Retina (tissue), 1 donor: Measurements from ENCODE around the gene ZNF45.
"Not testable (repeated sequence)": the region's sequence is repeated elsewhere in the genome, so short reads cannot be mapped to it uniquely, and the experiment has no call there.

ENCODE experiments used
- DNase-seq: peaks from one replicate; pipeline ENCODE4 v3.0.0-alpha.2; 2016

ZNF45 gene

GRCh38 chr19:43934985-43935708 is at the start of gene ZNF45:
Gene ZNF45 (minus strand): TSS chr19:43935282. CDS start chr19:43922185, 13,097 bp downstream.
- peak; percentile 98 for DNase-seq

GRCh38 chr19:43984687-43985000 is 49.6 kb upstream of the ZNF45 start:
- DNase-seq = no peak

GRCh38 chr19:43983912-43984686 is 49.0 kb upstream of the ZNF45 start, which contains the start of gene ZNF155:
Gene ZNF155 (plus strand): TSS chr19:43984188. CDS start chr19:43988544, 4,356 bp downstream.
- DNase-seq = peak; percentile 94

GRCh38 chr19:43983544-43983911 is 48.4 kb upstream of the ZNF45 start:
- no peak for DNase-seq

GRCh38 chr19:43976732-43977131 is 41.6 kb upstream of the ZNF45 start:
- DNase-seq = no peak

- no peak for DNase-seq
Measured at GRCh38 chr19:43966079-43966694, 31.1 kb upstream of the ZNF45 start.

GRCh38 chr19:43960411-43960810 is 25.3 kb upstream of the ZNF45 start:
- DNase-seq = no peak

- DNase-seq = no peak
Measured at GRCh38 chr19:43957891-43958290, 22.8 kb upstream of the ZNF45 start.

GRCh38 chr19:43956827-43957226 is 21.7 kb upstream of the ZNF45 start:
- no peak for DNase-seq

- DNase-seq = peak; percentile 96
Measured at GRCh38 chr19:43950834-43951645, 16.0 kb upstream of the ZNF45 start, which contains the start of gene ZNF221. Gene ZNF221 (plus strand): TSS chr19:43951228. CDS start chr19:43962727, 11,499 bp downstream.

GRCh38 chr19:43949803-43950202 is 14.7 kb upstream of the ZNF45 start:
- DNase-seq = not testable (repeated sequence)

GRCh38 chr19:43947412-43947811 is 12.3 kb upstream of the ZNF45 start:
- DNase-seq = not testable (repeated sequence)

GRCh38 chr19:43941209-43941608 is 6.1 kb upstream of the ZNF45 start:
- DNase-seq = no peak

- DNase-seq = no peak
Measured at GRCh38 chr19:43940719-43941118, 5.6 kb upstream of the ZNF45 start.

- no peak for DNase-seq
Measured at GRCh38 chr19:43939557-43940260, 4.6 kb upstream of the ZNF45 start.

GRCh38 chr19:43936188-43936587 is 1.1 kb upstream of the ZNF45 start:
- DNase-seq = no peak

- DNase-seq = no peak
Measured at GRCh38 chr19:43934055-43934984, 762 bp downstream of the ZNF45 start.

- no peak for DNase-seq
Measured at GRCh38 chr19:43928820-43929219, 6.3 kb downstream of the ZNF45 start.

GRCh38 chr19:43923875-43924274 is 11.2 kb downstream of the ZNF45 start:
- no peak for DNase-seq

- DNase-seq = no peak
Measured at GRCh38 chr19:43914051-43914450, 21.0 kb downstream of the ZNF45 start.

- no peak for DNase-seq
Measured at GRCh38 chr19:43913383-43913782, 21.7 kb downstream of the ZNF45 start.
